DLD1 (cell line): ENCODE measurements around the gene PSMD13.

Source experiments
- in situ Hi-C: cut with HindIII; loops from 2 replicates; pipeline ENCODE4 v1.10.0; 2017; ENCODE audit warnings: low sequenced_read_pairs

PSMD13 gene

DNA sequence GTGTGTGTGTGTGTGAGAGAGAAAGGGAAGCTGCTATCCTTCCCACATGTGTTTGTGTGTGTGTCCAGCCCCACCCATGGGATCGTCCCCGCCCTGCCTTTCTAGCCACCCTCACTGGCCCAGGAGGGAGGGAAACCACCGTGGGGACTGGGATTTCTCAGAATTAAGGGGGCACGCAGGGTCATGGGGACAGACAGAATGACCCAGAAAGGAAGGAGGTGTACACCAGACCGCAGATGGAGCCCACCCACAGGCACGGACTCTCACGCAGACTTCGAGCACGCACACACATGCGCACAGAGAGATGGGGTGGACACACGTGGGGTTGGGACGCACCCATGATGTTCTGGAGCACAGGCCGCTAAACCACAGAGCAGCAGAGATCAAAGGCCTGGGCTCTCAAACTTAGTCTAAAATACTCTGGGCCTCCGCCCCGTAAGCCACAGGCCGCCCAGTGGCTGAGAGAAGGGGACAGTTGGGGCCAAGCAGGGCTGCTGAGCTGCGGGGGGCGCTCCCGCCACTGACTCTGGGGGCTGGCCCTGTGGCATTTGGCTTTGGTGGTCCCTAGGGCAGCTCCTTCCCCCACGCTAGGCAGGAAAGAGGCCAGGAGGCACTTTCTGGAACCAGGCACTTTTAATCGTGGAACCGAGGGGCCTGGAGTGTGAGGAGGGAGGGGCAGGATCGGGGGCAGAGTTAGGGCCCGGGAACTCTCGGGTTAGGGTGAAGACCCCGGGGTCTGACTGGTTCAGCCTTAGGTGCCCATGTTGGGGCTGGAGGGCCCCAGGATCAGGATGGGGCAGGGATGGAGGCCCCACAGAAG lies 61.0 kb downstream of the PSMD13 start:
- in situ Hi-C loops = no loop called here

DNA sequence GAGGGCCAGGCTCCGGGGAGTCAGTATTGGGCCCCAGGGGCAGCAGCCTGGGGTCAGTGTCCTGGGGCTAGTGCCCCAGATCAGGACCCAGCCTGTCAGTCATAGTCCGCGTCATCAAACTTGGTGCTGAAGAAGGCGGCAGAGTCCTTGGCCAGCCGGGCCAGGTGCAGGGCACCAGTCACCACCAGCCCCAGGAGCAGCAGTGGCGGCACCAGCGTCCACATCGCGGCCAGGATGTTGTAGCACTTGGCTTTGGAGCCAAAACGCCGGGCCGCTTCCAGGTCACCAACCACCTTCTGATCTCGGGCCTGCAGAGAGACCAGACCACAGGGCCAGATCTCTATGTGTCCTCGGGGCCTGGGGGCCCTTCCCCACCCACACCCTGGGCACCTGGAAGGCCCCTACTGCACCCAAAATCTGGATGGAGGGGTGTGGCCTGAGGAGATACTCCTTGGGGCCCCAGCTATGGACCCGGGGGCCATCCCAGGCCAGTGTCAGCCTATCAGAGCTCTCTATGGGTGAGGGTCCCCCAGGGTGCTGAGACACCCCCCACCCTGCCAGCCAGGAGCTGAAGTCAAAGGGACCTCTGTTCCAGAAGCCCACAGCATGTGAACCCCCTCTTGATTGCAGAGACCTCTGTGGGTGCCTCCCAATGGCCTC lies 61.8 kb downstream of the PSMD13 start:
- in situ Hi-C loops = no loop called here

DNA sequence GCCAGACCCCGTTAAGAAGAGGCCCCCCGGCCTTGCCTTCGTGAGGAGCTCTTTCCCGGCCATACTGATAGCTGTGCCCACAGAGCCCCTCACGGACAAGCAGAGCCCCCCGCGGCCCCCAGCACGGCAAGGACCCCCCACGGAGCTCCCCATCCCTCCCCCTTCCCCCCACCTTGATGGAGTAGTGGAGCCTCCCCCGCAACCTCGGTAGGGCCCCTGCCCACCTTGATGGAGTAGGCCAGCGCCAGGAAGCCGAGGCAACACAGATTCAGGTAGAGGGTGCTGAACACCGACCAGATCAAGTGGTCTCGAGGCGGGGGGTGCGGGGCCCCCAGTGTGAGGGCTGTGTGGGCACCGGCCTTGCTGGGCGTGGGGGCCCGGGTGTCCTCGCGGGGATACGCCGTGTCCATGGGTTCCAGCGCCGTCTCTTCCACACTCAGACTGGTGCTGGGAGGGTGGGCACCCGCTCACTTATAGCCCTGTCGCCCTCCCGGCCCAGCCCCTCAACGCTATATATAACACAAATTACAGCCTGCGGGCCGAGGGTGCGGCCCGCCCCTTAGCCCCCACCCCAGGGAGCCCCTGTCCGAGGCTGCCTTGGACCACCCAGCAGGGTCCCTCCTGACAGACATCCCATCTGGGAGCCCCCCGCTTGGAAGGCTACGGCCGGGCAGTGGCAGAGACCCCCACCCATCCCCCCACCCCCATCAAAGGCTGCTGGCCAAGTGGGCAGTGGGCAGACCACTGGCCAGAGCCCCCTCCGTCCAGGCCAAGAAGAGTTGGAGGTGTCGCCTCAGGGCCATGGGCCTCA lies 62.5 kb downstream of the PSMD13 start, which contains the start of gene IFITM5:
TSS of gene IFITM5 (minus strand) at position 446 of the 811 bp plus-strand sequence. CDS start at position 410, 36 bp downstream.
- in situ Hi-C loops = no loop called here

DNA sequence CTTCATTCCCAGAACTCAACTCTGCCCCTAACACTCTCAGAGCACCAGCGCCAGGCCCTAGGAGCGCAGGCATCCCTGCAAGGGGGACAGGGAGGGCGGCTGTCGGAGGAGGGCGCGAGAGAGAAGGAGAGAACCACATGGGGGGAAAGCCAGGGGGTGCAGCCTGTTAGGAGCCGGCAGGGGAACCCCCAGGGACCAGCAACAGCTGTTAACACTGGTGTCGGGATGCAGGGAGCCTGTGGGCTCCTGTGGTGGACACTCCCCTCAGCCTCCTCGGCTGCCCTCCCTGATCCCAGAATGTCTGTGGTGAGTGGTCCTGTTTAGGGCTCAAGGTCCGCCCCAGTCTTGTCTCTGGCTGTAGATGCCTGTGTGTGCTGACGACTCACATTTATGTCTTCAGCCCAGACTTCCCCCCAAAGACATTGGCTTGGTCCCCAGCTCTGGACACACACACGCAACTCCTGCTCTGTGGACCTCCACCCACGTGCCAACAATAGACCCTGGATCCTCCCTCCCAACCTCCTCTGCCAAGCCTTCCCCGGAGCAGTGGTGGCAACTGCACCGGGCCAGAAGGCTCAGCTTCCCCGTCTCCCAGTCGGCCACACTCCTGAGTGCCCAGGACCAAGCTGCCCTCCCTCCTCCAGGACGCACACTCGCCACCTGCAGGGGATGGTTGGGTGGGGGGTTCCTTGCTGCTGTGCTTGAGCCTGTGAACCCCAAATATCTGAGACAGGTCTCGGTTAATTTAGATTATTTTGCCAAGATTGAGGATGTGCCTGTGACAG lies 63.4 kb downstream of the PSMD13 start:
- in situ Hi-C loops = no loop called here
